Measurements from ENCODE around the gene EIF4G3. TPM values are rescaled to one million over a fixed set of nuclear protein-coding genes. Genes with fewer than 3 reads are reported as not detected.

The EIF4G3 gene
- total RNA-seq, 4 donors from 2014 or later, result 56.6 to 131 (median 70.8) TPM

DNA sequence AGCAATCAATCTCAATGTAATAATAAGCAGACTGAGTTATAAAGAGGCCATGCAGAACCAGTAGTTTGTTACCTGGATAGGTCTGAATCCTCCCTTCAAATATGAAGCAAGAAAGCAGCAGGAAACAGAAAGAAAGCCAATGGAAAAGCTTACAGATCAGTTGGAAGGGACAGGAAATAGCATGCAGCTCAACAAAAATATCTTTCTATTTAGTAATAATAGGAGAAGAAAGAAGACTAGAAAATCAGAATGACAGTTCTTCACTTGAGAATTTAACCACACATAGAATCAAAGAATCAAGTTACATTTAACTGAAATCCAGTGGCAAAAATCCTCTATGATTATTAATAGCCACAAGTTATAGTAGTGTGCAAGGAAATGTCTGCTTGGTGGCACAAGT, 194.4 kb downstream of the EIF4G3 start:
- H3K27me3 ChIP-seq, result no peaks in the 10 kb centered on the region

DNA sequence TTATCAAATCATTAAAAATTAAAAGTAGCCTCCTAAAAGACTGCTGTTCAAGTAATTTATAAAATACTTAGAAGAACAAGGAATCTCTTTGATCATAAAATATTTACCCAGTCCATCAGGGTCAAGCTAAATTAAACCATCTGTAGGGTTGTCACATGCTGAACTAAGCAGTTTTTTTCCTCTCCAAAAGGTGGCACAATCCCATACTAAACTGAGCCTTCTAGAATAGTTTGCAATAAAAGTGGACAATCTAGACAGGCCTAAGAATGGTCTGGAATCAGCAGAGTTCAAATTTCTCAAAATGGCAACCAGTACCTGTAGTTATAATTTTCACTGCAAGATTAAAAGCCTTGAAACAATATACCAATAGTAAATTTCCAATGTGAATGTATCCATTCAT, 194.8 kb downstream of the EIF4G3 start:
- Histone ChIP-seq H3K4me3 (no peak overlapping the region), H3K27ac (no peak overlapping the region), H3K36me3 (peaks cover 0 to 7% (median 0%) of the 10 kb centered on the region in 3 donors), H3K4me1 (no peaks in the 10 kb centered on the region), H3K27me3 (no peaks in the 10 kb centered on the region), H3K9me3 (no peaks in the 10 kb centered on the region)
- DNase-seq, result no peak
- TF ChIP-seq POLR2A (IDR thresholded peaks at IDR 0.05), result no peak
- TF ChIP-seq, protein P1, sequence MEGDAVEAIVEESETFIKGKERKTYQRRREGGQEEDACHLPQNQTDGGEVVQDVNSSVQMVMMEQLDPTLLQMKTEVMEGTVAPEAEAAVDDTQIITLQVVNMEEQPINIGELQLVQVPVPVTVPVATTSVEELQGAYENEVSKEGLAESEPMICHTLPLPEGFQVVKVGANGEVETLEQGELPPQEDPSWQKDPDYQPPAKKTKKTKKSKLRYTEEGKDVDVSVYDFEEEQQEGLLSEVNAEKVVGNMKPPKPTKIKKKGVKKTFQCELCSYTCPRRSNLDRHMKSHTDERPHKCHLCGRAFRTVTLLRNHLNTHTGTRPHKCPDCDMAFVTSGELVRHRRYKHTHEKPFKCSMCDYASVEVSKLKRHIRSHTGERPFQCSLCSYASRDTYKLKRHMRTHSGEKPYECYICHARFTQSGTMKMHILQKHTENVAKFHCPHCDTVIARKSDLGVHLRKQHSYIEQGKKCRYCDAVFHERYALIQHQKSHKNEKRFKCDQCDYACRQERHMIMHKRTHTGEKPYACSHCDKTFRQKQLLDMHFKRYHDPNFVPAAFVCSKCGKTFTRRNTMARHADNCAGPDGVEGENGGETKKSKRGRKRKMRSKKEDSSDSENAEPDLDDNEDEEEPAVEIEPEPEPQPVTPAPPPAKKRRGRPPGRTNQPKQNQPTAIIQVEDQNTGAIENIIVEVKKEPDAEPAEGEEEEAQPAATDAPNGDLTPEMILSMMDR (IDR thresholded peaks at IDR 0.05), result peak in 4 of 6 experiments; percentile 7 to 48 (median 42)

More for the DNA sequence above, 194.4 kb downstream of the EIF4G3 start:
- peaks cover 0 to 7% (median 0%) of the 10 kb centered on the region in 3 donors for H3K36me3 ChIP-seq
- no peak for TF ChIP-seq POLR2A (IDR thresholded peaks at IDR 0.05)
- TF ChIP-seq, protein P1 (IDR thresholded peaks at IDR 0.05), result no peak
- no peak overlapping the region for H3K27ac ChIP-seq
- DNase-seq, result no peak
- H3K4me1 ChIP-seq, result no peaks in the 10 kb centered on the region
- H3K4me3 ChIP-seq, result no peak overlapping the region
- H3K9me3 ChIP-seq, result no peaks in the 10 kb centered on the region

DNA sequence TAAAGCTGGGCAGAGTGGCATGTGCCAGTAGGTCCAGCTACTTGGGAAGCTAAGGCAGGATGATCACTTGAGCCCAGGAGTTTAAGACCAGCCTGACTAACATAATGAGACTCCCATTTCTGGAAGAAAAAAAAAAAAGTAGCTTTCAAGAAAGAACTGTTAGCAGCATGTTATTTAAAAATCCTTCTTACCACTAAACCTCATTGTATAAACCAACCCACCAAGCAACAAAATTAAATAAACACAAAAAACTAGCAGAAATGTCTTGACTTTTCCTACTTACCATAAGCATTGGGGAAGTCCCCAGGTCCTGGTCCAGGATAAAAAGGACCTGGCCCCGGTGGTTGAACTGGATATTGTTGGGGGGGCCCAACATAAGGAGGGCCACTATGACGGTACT, 196.6 kb downstream of the EIF4G3 start:
- Histone ChIP-seq H3K27ac (no peak overlapping the region), H3K4me3 (no peak overlapping the region), H3K9me3 (no peaks in the 10 kb centered on the region), H3K4me1 (no peaks in the 10 kb centered on the region), H3K27me3 (no peaks in the 10 kb centered on the region), H3K36me3 (peaks cover 0 to 7% (median 0%) of the 10 kb centered on the region in 3 donors)
- TF ChIP-seq, protein P1 (IDR thresholded peaks at IDR 0.05), result no peak
- no peak for TF ChIP-seq POLR2A (IDR thresholded peaks at IDR 0.05)
- no peak for DNase-seq

DNA sequence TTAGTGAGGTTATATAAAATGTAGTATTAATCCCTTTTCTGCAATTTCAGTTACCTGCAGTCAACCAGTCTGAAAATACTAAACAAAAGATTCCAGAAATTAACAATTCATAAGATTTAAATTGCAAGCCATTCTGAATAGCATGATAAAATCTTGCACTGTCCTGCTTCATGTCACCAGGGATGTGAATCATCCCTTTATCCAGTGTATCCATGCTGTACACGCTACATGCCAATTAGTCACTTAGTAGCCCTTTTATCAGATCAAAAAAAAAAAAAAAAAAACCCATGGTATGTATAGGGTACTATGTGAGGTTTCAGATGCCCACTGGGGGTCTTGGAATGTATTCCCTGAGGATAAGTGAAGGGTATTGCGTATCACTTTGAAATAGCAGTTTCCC, 198.3 kb downstream of the EIF4G3 start:
- Histone ChIP-seq H3K4me1 (no peaks in the 10 kb centered on the region), H3K4me3 (no peak overlapping the region), H3K27ac (no peak overlapping the region), H3K27me3 (no peaks in the 10 kb centered on the region), H3K36me3 (peaks cover 0 to 7% (median 0%) of the 10 kb centered on the region in 3 donors), H3K9me3 (no peaks in the 10 kb centered on the region)
- TF ChIP-seq, protein P1 (IDR thresholded peaks at IDR 0.05), result no peak
- TF ChIP-seq POLR2A (IDR thresholded peaks at IDR 0.05), result no peak
- no peak for DNase-seq

DNA sequence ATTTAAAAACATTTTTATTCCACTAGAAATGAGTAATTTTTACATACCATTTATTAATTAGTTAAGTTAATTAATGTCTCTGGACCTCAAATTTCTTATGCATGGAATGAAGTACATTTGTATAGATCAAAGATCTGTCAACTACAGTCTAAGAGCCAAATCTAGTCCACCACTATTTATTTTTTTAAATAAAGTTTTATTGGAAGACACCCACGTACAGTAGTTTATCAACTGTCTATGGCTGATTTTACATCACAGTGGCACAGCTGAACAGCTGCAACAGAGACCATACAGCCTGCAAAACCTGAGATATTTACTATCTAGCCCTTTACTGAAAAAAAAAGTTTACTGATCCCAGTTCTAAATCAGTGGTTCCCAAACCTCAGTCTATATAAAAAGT, 201.0 kb downstream of the EIF4G3 start:
- Histone ChIP-seq H3K27ac (no peak overlapping the region), H3K9me3 (no peaks in the 10 kb centered on the region), H3K4me3 (no peak overlapping the region), H3K4me1 (no peaks in the 10 kb centered on the region), H3K36me3 (peaks cover 0 to 22% (median 0%) of the 10 kb centered on the region in 3 donors), H3K27me3 (no peaks in the 10 kb centered on the region)
- DNase-seq, result no peak
- TF ChIP-seq POLR2A (IDR thresholded peaks at IDR 0.05), result no peak
- TF ChIP-seq, protein P1 (IDR thresholded peaks at IDR 0.05), result no peak

DNA sequence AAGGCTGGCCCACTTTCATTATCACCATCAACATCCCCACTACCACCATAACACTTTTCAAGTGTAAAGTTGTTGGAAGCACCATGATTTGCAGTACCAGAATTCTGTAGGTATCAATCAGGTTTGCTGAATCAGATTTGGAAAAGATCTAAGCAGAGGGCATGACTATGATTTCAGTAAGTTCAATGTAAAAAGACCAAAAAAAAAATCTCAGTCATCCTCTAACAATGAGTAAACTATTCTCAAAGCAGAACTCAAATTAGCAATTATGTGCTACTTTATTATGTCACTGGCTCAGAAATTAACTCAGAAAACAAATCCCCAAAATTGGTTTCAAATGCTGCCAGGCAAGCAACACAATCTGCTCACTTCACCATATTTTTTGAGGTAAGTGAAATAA, 201.7 kb downstream of the EIF4G3 start:
- Histone ChIP-seq H3K36me3 (peaks cover 0 to 19% (median 0%) of the 10 kb centered on the region in 3 donors), H3K4me3 (no peak overlapping the region), H3K4me1 (no peaks in the 10 kb centered on the region), H3K27ac (no peak overlapping the region), H3K9me3 (no peaks in the 10 kb centered on the region), H3K27me3 (no peaks in the 10 kb centered on the region)
- DNase-seq, result no peak
- TF ChIP-seq, protein P1 (IDR thresholded peaks at IDR 0.05), result no peak
- no peak for TF ChIP-seq POLR2A (IDR thresholded peaks at IDR 0.05)
